ENCODE measurements around the gene SCAMP2. TPM values are rescaled to one million over a fixed set of nuclear protein-coding genes. Genes with fewer than 3 reads are reported as not detected.

SCAMP2 gene
- total RNA-seq, 4 donors from 2014 or later: 154 to 234 (median 193) TPM

DNA sequence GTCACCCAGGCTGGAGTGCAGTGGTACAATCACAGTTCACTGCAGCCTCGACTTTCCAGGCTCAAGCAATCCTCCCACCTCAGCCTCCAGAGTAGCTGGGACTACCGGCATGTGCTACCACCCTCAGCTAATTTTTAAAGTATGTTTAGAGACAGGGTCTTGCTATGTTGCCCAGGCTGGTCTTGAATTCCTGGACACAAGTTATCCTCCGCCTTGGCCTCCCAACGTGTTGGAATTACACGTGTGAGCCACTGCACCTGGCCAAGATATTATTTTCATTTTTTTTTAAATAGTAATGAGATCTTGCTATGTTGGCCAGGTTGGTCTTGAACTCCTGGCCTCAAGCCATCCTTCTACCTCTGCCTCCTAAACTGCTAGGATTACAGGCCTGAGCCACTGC is 12.3 kb upstream of the SCAMP2 start:
- Histone ChIP-seq H3K9me3 (no peaks in the 10 kb centered on the region), H3K36me3 (no peaks in the 10 kb centered on the region), H3K4me3 (no peak overlapping the region), H3K27me3 (no peaks in the 10 kb centered on the region), H3K4me1 (peaks cover 0 to 29% (median 7%) of the 10 kb centered on the region in 4 donors), H3K27ac (no peak overlapping the region)
- TF ChIP-seq EP300 (IDR thresholded peaks at IDR 0.05; ENCODE audit: low read depth): no peak
- TF ChIP-seq CTCF (IDR thresholded peaks at IDR 0.05): no peak
- no peak for TF ChIP-seq POLR2AphosphoS5 (IDR thresholded peaks at IDR 0.05)
- TF ChIP-seq POLR2A (IDR thresholded peaks at IDR 0.05): no peak
- intact Hi-C loops (cut with DNase I; ENCODE audit: low total_unique reads) (no loop called here), in situ Hi-C loops (cut with MboI; ENCODE audit: low pct_ligation_motif_present in 1 of 4, low pct_unique_long_range_greater_than_20kb in 1 of 4, low sequenced_read_pairs in 3 of 4) (no loop called here)
- WGBS, 2 donors (ENCODE audit: low coverage in 1 of 2): 87 to 92% methylated on average over 3 to 5 of the region's 5 CpGs
- DNase-seq: no peak

- in situ Hi-C loops (cut with MboI; ENCODE audit: low pct_ligation_motif_present in 1 of 4, low pct_unique_long_range_greater_than_20kb in 1 of 4, low sequenced_read_pairs in 3 of 4) (no loop called here), intact Hi-C loops (cut with DNase I; ENCODE audit: low total_unique reads) (no loop called here)
- Histone ChIP-seq H3K27me3 (no peaks in the 10 kb centered on the region), H3K9me3 (no peaks in the 10 kb centered on the region), H3K36me3 (no peaks in the 10 kb centered on the region), H3K4me1 (peaks cover 0 to 26% (median 4%) of the 10 kb centered on the region in 4 donors), H3K4me3 (no peak overlapping the region), H3K27ac (no peak overlapping the region)
- WGBS, 2 donors (ENCODE audit: low coverage in 1 of 2): 79 to 89% methylated on average over 4 of the region's 4 CpGs
- TF ChIP-seq CTCF (IDR thresholded peaks at IDR 0.05) (no peak), EP300 (IDR thresholded peaks at IDR 0.05; ENCODE audit: low read depth) (no peak), POLR2AphosphoS5 (IDR thresholded peaks at IDR 0.05) (no peak), POLR2A (IDR thresholded peaks at IDR 0.05) (no peak)
- DNase-seq: no peak
These were observed 11.5 kb upstream of the SCAMP2 start for GRCh38 chr15:74884428-74885223.

DNA sequence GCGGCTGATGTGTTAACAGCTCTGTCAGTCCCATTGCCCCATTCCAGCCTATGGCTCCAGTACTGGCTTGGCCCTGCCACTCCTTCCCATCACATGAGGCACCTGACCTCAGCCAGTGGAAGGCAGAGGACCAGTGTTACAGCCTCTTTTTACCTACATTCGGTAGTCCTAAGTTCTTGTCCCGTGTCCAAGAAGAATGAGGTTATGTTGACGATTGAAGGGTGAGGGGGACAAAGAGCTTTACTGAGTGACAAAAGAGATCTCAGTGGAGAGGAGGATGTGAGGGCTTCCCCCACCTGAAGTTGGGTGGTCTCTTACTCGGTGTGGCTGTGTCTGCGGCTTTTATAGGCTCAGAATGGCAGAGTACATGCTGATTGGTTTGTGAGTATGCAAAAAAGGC is 9.4 kb upstream of the SCAMP2 start:
- no peak for DNase-seq
- Histone ChIP-seq H3K36me3 (no peaks in the 10 kb centered on the region), H3K4me1 (peaks cover 0 to 16% (median 0%) of the 10 kb centered on the region in 4 donors), H3K4me3 (no peak overlapping the region), H3K27me3 (no peaks in the 10 kb centered on the region), H3K27ac (no peak overlapping the region), H3K9me3 (no peaks in the 10 kb centered on the region)
- 96 to 97% methylated on average over 6 of the region's 6 CpGs for WGBS, 2 donors (ENCODE audit: low coverage in 1 of 2)
- intact Hi-C loops (cut with DNase I; ENCODE audit: low total_unique reads) (no loop called here), in situ Hi-C loops (cut with MboI; ENCODE audit: low pct_ligation_motif_present in 1 of 4, low pct_unique_long_range_greater_than_20kb in 1 of 4, low sequenced_read_pairs in 3 of 4) (no loop called here)
- TF ChIP-seq EP300 (IDR thresholded peaks at IDR 0.05; ENCODE audit: low read depth): no peak
- no peak for TF ChIP-seq POLR2AphosphoS5 (IDR thresholded peaks at IDR 0.05)
- TF ChIP-seq POLR2A (IDR thresholded peaks at IDR 0.05): no peak
- TF ChIP-seq CTCF (IDR thresholded peaks at IDR 0.05): no peak

DNA sequence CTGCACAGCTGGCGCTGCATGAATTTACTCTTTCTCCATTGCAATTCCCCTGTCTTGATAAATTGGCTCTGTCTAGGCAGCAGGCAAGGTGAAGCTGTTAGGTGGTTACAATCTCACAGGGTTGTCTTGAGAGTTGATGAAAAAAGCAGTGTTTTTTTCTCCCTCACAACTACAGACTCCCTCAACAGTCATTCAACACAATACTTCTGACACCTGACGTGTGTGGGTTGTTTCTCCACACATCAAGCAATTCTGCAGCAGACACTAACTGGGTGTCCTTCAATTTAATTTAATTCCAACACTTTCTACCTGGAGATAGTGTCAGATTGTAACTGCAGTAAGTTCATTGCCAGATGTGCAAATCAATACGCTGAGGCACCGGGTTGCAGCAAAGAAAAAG is 5.1 kb upstream of the SCAMP2 start:
- no peak overlapping the region for H3K4me3 ChIP-seq
- no peaks in the 10 kb centered on the region for H3K36me3 ChIP-seq
- no peaks in the 10 kb centered on the region for H3K27me3 ChIP-seq
- intact Hi-C loops (cut with DNase I; ENCODE audit: low total_unique reads) (no loop called here), in situ Hi-C loops (cut with MboI; ENCODE audit: low pct_ligation_motif_present in 1 of 4, low pct_unique_long_range_greater_than_20kb in 1 of 4, low sequenced_read_pairs in 3 of 4) (no loop called here)
- H3K27ac ChIP-seq: no peak overlapping the region
- DNase-seq: no peak
- TF ChIP-seq POLR2A (IDR thresholded peaks at IDR 0.05) (no peak), POLR2AphosphoS5 (IDR thresholded peaks at IDR 0.05) (no peak), EP300 (IDR thresholded peaks at IDR 0.05; ENCODE audit: low read depth) (no peak), CTCF (IDR thresholded peaks at IDR 0.05) (no peak)
- peaks cover 0 to 6% (median 3%) of the 10 kb centered on the region in 4 donors for H3K4me1 ChIP-seq
- 71 to 74% methylated on average over 4 of the region's 4 CpGs for WGBS, 2 donors (ENCODE audit: low coverage in 1 of 2)
- no peaks in the 10 kb centered on the region for H3K9me3 ChIP-seq
